GM23248 (cell line): ENCODE results near the gene APOA4.

Experiments used
- EZH2 ChIP-seq: fragments of 200-600 bp; sonication (generic); IDR thresholded peaks from 2 replicates; pipeline ENCODE4 v1.6.1; 2018; ENCODE audit warnings: antibody characterized with exemption, mild to moderate bottlenecking; ENCODE audit not compliant: insufficient read depth, poor library complexity, severe bottlenecking
- EZH2phosphoT487 ChIP-seq: fragments of 200-600 bp; sonication (generic); IDR thresholded peaks from 2 replicates; pipeline ENCODE4 v1.6.1; 2018; ENCODE audit warnings: antibody characterized with exemption, moderate library complexity, mild to moderate bottlenecking, low read depth; ENCODE audit not compliant: insufficient read depth

DNA sequence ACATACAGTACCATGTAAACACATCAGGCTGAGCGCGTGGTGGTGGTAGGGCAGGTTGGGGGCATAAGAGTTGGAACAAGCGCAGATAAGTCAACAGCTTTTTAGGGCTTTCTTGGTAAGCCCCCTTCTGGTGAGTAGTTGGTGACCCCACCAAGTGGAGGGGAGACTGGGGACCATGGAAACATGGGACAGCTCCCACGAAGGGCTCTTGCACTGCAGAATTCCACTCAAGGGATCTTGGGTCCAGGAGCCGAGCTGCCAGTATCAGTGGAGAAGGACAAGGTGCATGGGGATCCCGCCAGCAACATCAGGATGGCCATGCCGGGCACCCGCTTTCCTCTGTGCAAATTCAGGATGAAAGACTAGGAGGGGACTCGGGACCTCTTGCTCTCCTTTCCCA, 20.6 kb upstream of the APOA4 start:
- no peak for TF ChIP-seq EZH2
- TF ChIP-seq EZH2phosphoT487 = no peak
